ENCODE data around the gene MED12L.

The MED12L gene

DNA sequence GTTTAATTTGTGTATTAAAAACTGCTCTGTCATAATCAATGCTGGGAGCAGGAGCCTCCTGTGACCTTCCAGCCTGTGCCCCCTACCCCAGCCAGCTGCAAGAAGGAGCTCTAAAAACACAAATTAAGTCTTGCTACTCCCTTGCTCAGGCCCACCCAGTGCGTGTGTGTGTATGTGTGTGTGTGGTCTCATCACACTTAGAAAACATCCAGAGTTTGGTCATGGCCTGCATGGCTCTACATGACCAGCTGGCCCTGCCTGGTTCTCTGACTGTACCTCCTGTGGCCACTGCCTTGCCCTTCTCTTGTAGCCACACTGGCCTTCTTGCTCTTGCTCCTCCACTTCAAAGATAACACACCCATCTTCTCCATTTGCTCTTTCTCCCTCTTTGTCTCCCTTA is 179.1 kb downstream of the MED12L start:
- no peak for DNase-seq

- DNase-seq, result no peak
Measured at GRCh38 chr3:151265166-151265565, 179.7 kb downstream of the MED12L start.

GRCh38 chr3:151265866-151266265 is 180.4 kb downstream of the MED12L start:
- no peak for DNase-seq

GRCh38 chr3:151267066-151267465 is 181.6 kb downstream of the MED12L start:
- no peak for DNase-seq

DNA sequence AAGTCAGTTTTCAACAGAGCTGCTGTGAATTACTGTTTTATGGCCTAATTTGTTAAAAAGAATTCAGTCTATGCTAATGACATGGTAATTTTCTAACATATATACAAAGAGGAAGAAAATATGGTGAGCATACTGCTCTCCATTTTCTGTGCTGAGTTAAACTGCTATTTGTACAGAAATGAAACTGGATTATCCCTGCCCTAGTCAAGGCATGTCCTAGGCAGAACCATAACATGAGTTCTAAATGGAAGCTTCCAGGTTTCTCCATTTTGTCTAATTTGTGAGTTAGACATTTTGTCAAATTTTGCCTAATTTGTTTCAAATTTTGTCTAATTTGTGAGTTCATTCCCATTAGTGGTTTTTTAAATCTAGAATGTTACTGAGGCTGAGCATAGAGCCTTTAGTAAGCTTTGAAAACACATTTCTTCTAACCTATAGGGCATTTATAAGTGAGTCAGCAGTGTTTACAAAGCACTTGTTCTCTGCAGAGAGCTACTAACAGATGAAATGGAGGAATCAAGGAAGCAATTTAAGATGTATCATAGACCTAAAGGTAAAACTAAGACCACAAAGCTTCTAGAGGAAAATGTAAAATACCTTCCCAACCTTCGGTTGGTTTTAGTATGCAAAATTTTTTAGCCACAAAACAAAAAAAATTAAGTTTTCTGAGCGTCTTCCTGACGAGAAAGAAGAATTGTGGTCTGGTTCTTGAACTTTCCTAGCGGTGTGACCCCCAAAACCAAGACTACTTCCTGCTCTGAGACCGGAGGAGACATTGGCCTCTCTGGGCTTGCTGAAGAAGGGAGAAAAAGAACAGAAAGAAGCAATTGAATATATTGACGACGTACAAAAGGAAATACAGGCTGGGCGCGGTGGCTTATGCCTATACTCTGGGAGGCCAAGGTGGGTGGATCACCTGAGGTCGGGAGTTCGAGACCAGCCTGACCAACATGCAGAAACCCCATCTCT is 183.1 kb downstream of the MED12L start:
- peak; percentile 53 for DNase-seq

- no peak for DNase-seq
Measured at GRCh38 chr3:151269631-151270030, 184.2 kb downstream of the MED12L start.

GRCh38 chr3:151275091-151275490 is 189.6 kb downstream of the MED12L start:
- no peak for DNase-seq

- no peak for DNase-seq
Measured at GRCh38 chr3:151276038-151276686, 190.7 kb downstream of the MED12L start.

DNA sequence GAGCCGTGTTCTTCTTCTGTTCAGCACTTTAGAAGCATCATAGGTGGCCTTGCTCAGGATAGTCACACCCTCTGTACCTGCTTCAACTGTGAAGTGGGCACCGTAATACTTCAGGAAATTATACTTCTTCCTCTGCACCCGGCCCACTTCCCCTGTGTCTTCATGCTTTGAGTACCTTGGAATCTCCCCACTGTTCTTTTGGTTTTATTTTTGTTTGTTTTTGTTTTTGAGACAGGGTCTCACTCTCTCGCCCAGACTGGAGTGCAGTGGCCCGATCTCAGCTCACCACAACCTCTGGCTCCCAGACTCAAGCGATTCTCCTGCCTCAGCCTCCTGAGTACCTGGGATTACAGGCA is 191.2 kb downstream of the MED12L start:
- DNase-seq, result no peak

DNA sequence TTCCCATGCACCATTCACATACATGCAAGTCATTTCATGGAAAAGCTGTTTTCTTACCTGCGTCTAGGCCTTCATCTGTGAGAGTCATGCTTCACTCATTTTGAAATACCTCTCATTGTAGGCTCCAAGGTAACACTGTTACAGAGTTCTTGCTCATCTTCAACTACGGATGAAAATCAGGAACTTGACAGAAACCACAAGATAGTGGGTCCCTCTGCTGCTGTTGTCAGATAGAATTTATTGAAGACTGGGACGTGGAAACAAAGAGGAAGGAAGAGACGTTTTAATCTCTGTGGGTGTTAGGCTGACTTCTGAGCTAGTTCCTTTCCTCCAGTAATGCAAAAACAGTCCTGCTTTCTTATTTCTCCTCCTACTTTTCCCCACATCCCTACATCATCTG is 192.8 kb downstream of the MED12L start, which contains the start of gene P2RY14:
Gene P2RY14 (minus strand): TSS at position 313 of the 400 bp plus-strand sequence. CDS start 64,226 bp downstream, outside the sequence.
- peak; percentile 75 for DNase-seq

- no peak for DNase-seq
Measured at GRCh38 chr3:151281671-151282324, 196.3 kb downstream of the MED12L start.

- DNase-seq, result no peak
Measured at GRCh38 chr3:151282921-151283320, 197.5 kb downstream of the MED12L start.

DNA sequence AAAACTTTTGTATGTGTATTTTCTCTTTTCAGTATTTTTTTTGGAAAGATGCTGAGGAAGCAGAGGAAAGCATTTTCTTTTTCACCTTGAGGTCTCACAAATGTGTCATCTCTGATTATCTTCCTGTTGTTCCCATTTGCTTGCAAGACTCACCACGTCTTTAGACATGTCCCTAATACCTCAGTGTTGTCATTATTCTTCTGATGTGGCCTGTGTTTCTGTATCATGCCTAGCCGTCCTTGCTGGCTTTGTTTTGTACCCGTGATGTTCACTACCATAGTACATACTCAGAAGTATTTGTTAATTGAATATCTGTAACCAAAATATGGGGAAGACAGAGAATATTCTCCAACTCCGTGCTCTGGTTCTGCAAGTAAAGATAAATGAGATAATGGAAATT is 197.9 kb downstream of the MED12L start:
- no peak for DNase-seq

DNA sequence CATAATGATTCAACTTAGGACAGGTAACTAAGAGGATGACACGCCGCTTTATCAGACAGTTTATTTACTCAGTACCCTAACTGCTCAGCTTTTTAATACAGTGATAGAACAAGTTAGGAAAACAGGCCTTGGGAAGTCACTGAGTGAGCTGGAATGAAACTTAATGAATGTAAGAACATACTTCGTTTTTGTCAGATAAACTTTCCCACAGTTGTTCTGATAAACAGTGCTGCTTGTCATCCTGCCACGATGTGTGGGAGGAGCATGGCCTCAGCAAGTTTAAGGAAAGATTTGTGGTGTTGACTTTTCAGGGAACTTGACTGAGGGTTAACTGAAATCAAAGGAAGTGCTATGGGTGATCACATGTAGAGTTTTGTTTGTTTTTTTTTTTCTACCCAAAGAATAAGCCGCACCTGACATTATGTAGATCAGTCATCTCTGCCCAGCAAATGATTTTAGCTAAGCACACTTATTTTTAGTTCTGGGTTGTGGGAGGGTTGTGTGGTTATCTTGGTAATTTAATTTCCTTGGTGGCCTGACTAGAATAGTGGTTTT is 198.5 kb downstream of the MED12L start:
- no peak for DNase-seq

GRCh38 chr3:151285940-151286339 is 200.5 kb downstream of the MED12L start:
- DNase-seq, result no peak

DNA sequence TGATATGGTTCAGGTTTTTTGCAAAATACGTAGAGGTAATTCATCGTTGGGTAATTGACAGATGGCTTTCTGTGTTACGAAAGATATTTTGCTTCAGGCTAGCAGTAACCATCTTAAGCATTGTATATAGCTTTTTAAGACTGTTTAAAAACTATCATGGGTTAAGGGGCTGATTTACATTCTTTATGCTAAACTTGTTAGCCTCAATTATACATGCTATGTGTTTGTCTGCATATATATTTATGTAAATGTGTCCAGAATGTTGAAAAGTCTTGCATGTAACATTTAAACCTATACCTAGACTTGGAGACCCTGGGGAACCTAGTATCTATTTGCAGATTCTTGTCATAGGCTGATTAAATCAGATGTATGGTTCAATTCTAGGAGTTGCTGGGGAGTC is 204.0 kb downstream of the MED12L start:
- no peak for DNase-seq

- DNase-seq, result no peak
Measured at GRCh38 chr3:151290673-151291072, 205.2 kb downstream of the MED12L start.

- no peak for DNase-seq
Measured at GRCh38 chr3:151293127-151293526, 207.7 kb downstream of the MED12L start.

- DNase-seq, result no peak
Measured at GRCh38 chr3:151296226-151296625, 210.8 kb downstream of the MED12L start.

- DNase-seq, result no peak
Measured at GRCh38 chr3:151297429-151297828, 212.0 kb downstream of the MED12L start.

DNA sequence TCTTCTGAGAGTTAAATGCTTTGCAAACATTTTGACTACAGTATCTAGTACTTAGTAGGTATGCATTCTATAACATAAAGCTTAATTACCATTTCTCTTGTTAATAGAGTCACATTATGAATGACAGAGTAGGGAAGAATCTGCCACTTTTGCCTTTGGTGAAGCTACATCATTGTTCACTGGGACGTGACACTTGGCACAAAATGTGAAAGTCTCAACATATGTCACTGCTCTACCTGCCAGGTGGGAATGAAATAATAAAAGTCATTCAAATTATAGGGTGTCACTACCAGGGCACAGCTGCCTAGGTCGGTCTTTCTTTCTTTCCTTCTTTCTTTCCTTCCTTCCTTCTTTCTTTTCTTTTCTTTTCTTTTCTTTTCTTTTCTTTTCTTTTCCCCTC is 213.5 kb downstream of the MED12L start:
- no peak for DNase-seq

GRCh38 chr3:151300539-151300938 is 215.1 kb downstream of the MED12L start:
- DNase-seq, result no peak

GRCh38 chr3:151301787-151302186 is 216.3 kb downstream of the MED12L start:
- DNase-seq, result no peak
